ENCODE results near the gene GIMD1.

DNA sequence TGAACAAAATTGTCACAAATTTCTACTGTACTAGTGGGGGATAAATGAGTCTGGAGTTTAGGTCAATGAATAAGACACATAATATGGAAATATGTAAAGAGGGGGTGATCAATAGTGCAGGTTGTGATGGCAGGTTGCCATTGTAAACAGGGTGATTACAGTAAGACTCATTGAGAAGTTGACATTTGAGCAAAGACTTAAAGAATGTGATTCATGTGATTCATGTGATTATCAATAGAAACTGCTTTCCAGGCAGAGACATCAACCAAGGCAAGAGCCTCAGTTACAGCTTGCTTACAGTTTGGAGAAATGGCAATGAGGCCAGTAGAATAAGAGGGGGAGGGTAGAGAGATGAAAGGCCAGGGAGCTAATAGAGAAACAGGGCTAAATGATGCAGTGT is 45.8 kb upstream of the GIMD1 start:
- TF ChIP-seq STAT1 (IDR thresholded peaks at IDR 0.05; ENCODE audit: unreplicated experiment) (no peak), EZH2 (IDR thresholded peaks at IDR 0.05; ENCODE audit: low read depth, unreplicated experiment) (no peak), CREB1 (CRISPR knock-in tag; IDR thresholded peaks at IDR 0.05; ENCODE audit: low read depth) (no peak)
- TF ChIP-seq, protein P1, sequence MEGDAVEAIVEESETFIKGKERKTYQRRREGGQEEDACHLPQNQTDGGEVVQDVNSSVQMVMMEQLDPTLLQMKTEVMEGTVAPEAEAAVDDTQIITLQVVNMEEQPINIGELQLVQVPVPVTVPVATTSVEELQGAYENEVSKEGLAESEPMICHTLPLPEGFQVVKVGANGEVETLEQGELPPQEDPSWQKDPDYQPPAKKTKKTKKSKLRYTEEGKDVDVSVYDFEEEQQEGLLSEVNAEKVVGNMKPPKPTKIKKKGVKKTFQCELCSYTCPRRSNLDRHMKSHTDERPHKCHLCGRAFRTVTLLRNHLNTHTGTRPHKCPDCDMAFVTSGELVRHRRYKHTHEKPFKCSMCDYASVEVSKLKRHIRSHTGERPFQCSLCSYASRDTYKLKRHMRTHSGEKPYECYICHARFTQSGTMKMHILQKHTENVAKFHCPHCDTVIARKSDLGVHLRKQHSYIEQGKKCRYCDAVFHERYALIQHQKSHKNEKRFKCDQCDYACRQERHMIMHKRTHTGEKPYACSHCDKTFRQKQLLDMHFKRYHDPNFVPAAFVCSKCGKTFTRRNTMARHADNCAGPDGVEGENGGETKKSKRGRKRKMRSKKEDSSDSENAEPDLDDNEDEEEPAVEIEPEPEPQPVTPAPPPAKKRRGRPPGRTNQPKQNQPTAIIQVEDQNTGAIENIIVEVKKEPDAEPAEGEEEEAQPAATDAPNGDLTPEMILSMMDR (conservative IDR thresholded peaks at IDR 0.05; ENCODE audit: low read depth in 2 of 2), result no peak

Measured in GM23338 (cell line).